ENCODE data around the gene RAB17.

RAB17 gene

DNA sequence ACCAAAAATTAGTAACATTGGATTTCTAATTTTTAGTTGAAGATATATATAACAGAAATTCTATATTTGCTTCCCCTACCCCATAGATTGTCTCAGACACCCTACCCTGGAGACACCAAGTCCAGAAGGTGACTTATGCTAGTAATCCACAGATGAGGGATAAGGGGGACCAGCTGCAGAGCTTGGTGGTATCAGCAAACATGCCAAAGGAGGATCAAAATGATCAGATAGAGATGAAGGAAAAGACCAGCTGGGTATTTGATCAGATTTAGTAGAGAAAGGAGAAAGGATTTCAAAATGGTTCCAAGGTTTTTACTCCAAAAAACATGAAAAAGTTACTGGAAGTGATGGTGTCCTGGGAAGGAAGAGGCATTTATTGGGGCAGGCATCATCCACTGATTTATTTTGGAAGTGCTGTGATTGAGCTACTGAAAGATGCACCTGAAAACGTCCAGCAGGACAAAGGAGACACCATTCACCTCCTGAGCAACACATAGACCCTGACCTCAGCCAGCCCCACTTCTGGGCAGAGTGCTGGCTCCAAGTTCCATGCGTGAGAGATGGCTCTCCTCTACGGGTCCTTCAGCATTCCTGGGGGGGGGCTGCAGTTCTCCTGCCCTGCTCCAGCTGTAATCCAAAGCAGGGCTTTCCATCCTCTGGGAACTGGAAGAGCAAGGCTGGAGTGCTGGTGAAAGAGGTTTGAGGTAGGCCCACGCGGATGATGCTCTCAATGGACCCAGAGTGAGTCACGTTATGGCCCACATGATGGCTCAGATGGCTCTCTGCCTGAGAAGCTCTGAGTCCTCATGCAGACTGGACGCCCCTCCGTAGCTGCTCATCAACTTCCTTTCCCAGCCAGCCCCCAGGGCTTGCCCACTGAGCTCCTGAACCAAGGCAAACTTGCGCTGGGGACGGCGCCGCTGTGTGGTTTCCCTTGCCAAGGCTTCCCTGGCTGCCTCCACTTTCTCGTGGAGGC lies 33.2 kb upstream of the RAB17 start:
- Histone ChIP-seq H3K9me3 (ENCODE audit: insufficient read depth, low read length, severe bottlenecking) (no peaks in the 10 kb centered on the region), H3K9ac (ENCODE audit: low read depth, low read length) (no peak overlapping the region), H4K20me1 (ENCODE audit: insufficient read depth, low read length) (no peaks in the 10 kb centered on the region), H3K4me2 (ENCODE audit: insufficient read depth, low read length) (no peak overlapping the region), H3K27me3 (ENCODE audit: insufficient read depth, low read length, poor library complexity) (peaks cover 9% of the 10 kb centered on the region), H2AFZ (ENCODE audit: low read depth, low read length) (no peak overlapping the region), H3K4me3 (ENCODE audit: low read depth in 1 of 2, low read length in 2 of 2) (no peak overlapping the region), H3K27ac (ENCODE audit: low read length) (no peak overlapping the region), H3K36me3 (ENCODE audit: insufficient read depth, low read length) (no peaks in the 10 kb centered on the region), H3K4me1 (ENCODE audit: insufficient read depth, low read length) (no peaks in the 10 kb centered on the region), H3K79me2 (ENCODE audit: insufficient read depth, low read length) (no peaks in the 10 kb centered on the region)
- ATAC-seq (ENCODE audit: insufficient read depth, low read depth) (no peak), DNase-seq (no peak)
- TF ChIP-seq EZH2 (IDR thresholded peaks at IDR 0.05; ENCODE audit: borderline replicate concordance, low read depth, low read length, severe bottlenecking), result no peak
- TF ChIP-seq, protein P1, sequence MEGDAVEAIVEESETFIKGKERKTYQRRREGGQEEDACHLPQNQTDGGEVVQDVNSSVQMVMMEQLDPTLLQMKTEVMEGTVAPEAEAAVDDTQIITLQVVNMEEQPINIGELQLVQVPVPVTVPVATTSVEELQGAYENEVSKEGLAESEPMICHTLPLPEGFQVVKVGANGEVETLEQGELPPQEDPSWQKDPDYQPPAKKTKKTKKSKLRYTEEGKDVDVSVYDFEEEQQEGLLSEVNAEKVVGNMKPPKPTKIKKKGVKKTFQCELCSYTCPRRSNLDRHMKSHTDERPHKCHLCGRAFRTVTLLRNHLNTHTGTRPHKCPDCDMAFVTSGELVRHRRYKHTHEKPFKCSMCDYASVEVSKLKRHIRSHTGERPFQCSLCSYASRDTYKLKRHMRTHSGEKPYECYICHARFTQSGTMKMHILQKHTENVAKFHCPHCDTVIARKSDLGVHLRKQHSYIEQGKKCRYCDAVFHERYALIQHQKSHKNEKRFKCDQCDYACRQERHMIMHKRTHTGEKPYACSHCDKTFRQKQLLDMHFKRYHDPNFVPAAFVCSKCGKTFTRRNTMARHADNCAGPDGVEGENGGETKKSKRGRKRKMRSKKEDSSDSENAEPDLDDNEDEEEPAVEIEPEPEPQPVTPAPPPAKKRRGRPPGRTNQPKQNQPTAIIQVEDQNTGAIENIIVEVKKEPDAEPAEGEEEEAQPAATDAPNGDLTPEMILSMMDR (IDR thresholded peaks at IDR 0.05; ENCODE audit: borderline replicate concordance, extremely low read depth, low read length, poor library complexity, severe bottlenecking), result no peak

DNA sequence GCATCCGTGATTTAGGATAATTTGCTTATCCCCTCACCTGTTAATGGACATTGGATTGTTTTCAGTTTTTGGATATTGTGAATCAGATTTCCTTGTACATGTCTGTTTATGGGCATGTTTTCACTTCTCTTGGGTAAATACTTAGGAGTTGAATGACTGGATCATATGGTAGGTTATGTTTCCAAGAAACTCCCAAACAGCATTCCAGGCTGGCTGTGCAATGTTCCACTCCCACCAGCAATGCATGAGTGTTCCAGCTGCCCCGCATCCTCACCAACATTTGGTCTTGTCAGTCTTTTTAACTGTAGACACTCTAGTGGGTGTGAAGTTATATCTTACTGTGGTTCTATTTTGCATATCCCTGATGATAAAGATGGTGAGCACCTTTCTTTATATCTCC lies 27.9 kb upstream of the RAB17 start:
- Histone ChIP-seq H4K20me1 (ENCODE audit: insufficient read depth, low read length) (no peaks in the 10 kb centered on the region), H3K27me3 (ENCODE audit: insufficient read depth, low read length, poor library complexity) (peaks cover 23% of the 10 kb centered on the region), H3K27ac (ENCODE audit: low read length) (no peak overlapping the region), H3K4me1 (ENCODE audit: insufficient read depth, low read length) (no peaks in the 10 kb centered on the region), H3K36me3 (ENCODE audit: insufficient read depth, low read length) (no peaks in the 10 kb centered on the region), H3K79me2 (ENCODE audit: insufficient read depth, low read length) (no peaks in the 10 kb centered on the region), H3K9ac (ENCODE audit: low read depth, low read length) (no peak overlapping the region), H3K9me3 (ENCODE audit: insufficient read depth, low read length, severe bottlenecking) (no peaks in the 10 kb centered on the region), H3K4me2 (ENCODE audit: insufficient read depth, low read length) (no peak overlapping the region), H2AFZ (ENCODE audit: low read depth, low read length) (no peak overlapping the region), H3K4me3 (ENCODE audit: low read depth in 1 of 2, low read length in 2 of 2) (no peak overlapping the region)
- ATAC-seq (ENCODE audit: insufficient read depth, low read depth) (no peak), DNase-seq (no peak)
- TF ChIP-seq, protein P1 (IDR thresholded peaks at IDR 0.05; ENCODE audit: borderline replicate concordance, extremely low read depth, low read length, poor library complexity, severe bottlenecking), result no peak
- no peak for TF ChIP-seq EZH2 (IDR thresholded peaks at IDR 0.05; ENCODE audit: borderline replicate concordance, low read depth, low read length, severe bottlenecking)

DNA sequence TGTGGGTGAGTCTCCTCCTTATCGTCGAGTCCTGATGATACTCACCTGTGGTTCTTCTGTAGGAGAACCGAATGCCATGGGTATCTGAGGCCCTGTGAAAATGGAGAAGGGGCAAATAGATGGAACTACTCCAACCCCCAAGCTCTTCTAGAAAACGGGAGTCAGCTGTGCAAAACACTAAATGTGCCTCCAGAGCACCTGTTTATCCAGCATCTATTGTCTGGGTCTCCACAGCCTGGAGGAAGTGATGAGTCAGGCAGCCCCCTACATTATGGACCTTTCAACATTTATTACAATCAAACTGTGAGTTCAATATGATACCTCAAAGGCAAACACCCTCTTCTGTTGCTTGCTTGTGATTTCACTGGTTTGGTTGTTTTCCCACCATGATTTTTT lies 27.1 kb upstream of the RAB17 start:
- Histone ChIP-seq H3K9ac (ENCODE audit: low read depth, low read length) (no peak overlapping the region), H3K4me3 (ENCODE audit: low read depth in 1 of 2, low read length in 2 of 2) (no peak overlapping the region), H3K4me2 (ENCODE audit: insufficient read depth, low read length) (no peak overlapping the region), H4K20me1 (ENCODE audit: insufficient read depth, low read length) (no peaks in the 10 kb centered on the region; the same call in 1 of the 2 replicates), H3K79me2 (ENCODE audit: insufficient read depth, low read length) (no peaks in the 10 kb centered on the region), H3K27me3 (ENCODE audit: insufficient read depth, low read length, poor library complexity) (peaks cover 30% of the 10 kb centered on the region), H3K9me3 (ENCODE audit: insufficient read depth, low read length, severe bottlenecking) (no peaks in the 10 kb centered on the region), H2AFZ (ENCODE audit: low read depth, low read length) (no peak overlapping the region), H3K4me1 (ENCODE audit: insufficient read depth, low read length) (no peaks in the 10 kb centered on the region), H3K27ac (ENCODE audit: low read length) (no peak overlapping the region), H3K36me3 (ENCODE audit: insufficient read depth, low read length) (no peaks in the 10 kb centered on the region)
- ATAC-seq (ENCODE audit: insufficient read depth, low read depth) (no peak), DNase-seq (no peak)
- no peak for TF ChIP-seq EZH2 (IDR thresholded peaks at IDR 0.05; ENCODE audit: borderline replicate concordance, low read depth, low read length, severe bottlenecking)
- TF ChIP-seq, protein P1 (IDR thresholded peaks at IDR 0.05; ENCODE audit: borderline replicate concordance, extremely low read depth, low read length, poor library complexity, severe bottlenecking), result no peak

All from DND-41 (cell line).